Measurements from ENCODE around the gene CHD3.

Gene CHD3

DNA sequence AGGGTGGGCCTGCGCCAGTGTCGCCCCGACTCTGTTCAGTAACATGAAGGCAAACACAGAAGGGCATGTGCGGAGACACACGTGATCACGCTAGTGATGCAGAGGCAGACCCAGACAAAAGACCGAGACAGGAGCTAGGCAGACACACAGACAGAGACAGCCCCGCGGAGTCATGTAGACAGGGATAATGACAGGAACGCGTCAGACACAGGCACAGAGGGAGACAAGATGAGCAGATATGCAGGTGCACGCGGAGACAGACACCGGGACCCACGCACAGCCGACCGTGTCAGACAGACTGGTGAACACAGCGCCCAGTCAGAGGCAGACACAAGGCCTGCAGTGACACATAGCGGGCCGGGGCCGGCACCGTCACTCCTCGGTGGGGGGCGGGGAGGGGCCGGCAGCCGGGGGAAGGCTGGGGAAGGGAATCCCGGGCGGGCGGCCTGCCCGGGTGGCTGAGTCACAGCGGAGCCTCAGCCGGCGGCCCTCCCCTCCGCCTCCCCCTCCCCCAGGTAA is 47.1 kb upstream of the CHD3 start:
- Histone ChIP-seq H3K56ac (ENCODE audit: low read length) (peak overlapping the region; percentile 96), H2AK5ac (ENCODE audit: low read length) (no peak overlapping the region), H2BK15ac (replicated peaks; ENCODE audit: low read depth) (no peak overlapping the region), H4K8ac (ENCODE audit: low read depth, low read length) (no peak overlapping the region), H3K27me3 (ENCODE audit: insufficient read depth, low read length, poor library complexity) (no peaks in the 10 kb centered on the region), H3K79me1 (ENCODE audit: low read length) (no peaks in the 10 kb centered on the region), H3K9ac (ENCODE audit: low read length) (peak overlapping the region; percentile 97), H4K5ac (ENCODE audit: low read length) (no peak overlapping the region), H3K4ac (ENCODE audit: low read depth, low read length) (no peak overlapping the region), H2BK120ac (ENCODE audit: low read depth, low read length) (no peak overlapping the region), H3K4me3 (ENCODE audit: low read length) (peak overlapping the region; percentile 91), H3K36me3 (ENCODE audit: control insufficient read depth, insufficient read depth, low read length) (no peaks in the 10 kb centered on the region), H3K18ac (ENCODE audit: low read length) (peak overlapping the region; percentile 88), H2BK5ac (ENCODE audit: low read length) (peak overlapping the region; percentile 67), H3K4me1 (ENCODE audit: control insufficient read depth, low read depth, low read length) (peaks cover 8% of the 10 kb centered on the region), H3K27ac (ENCODE audit: low read depth, low read length) (peak overlapping the region; percentile 95), H3K79me2 (ENCODE audit: control insufficient read depth, insufficient read depth, low read length) (no peaks in the 10 kb centered on the region), H3K23ac (ENCODE audit: low read length) (no peak overlapping the region), H3K4me2 (ENCODE audit: low read length) (peak overlapping the region; percentile 87)
- DNase-seq, result peak; percentile 83
- WGBS (ENCODE audit: extremely low coverage, insufficient coverage, low lambda C conversion rate), result no CpG with 5 or more reads among the region's 34 CpGs

DNA sequence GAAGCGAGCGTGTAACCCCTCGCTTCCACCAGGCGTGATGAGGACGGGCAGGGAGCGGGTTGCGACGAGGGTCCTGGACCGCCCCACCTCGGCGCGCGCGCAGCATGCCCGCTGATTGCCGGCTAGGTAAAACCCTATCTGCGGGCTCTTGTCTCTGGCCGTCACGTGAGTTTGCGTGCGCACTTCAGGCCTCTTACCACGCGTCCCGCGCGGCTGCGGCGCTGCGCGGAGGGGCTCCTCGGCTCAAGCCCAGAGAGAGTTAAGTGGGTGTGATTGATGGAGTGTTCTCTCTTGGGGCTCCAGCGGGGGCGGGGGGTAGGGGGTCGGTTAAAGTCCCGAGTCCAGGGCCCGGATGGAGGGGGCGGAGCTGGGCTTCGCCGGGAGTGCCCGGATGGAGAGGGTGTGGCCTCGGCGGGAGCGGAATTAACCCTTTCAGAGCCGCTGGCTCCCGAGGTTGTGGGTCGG is 46.6 kb upstream of the CHD3 start:
- Histone ChIP-seq H3K4me3 (ENCODE audit: low read length) (peak overlapping the region; percentile 91), H3K4me2 (ENCODE audit: low read length) (peak overlapping the region; percentile 100), H3K36me3 (ENCODE audit: control insufficient read depth, insufficient read depth, low read length) (no peaks in the 10 kb centered on the region), H3K27me3 (ENCODE audit: insufficient read depth, low read length, poor library complexity) (no peaks in the 10 kb centered on the region), H2BK5ac (ENCODE audit: low read length) (peak overlapping the region; percentile 67), H3K9ac (ENCODE audit: low read length) (peak overlapping the region; percentile 97), H3K18ac (ENCODE audit: low read length) (peak overlapping the region; percentile 88), H3K4me1 (ENCODE audit: control insufficient read depth, low read depth, low read length) (peaks cover 8% of the 10 kb centered on the region), H4K5ac (ENCODE audit: low read length) (no peak overlapping the region), H3K56ac (ENCODE audit: low read length) (peak overlapping the region; percentile 96), H3K79me1 (ENCODE audit: low read length) (no peaks in the 10 kb centered on the region), H3K4ac (ENCODE audit: low read depth, low read length) (peak overlapping the region; percentile 25), H3K27ac (ENCODE audit: low read depth, low read length) (peak overlapping the region; percentile 95), H2BK15ac (replicated peaks; ENCODE audit: low read depth) (no peak overlapping the region), H2BK120ac (ENCODE audit: low read depth, low read length) (peak overlapping the region; percentile 75), H3K23ac (ENCODE audit: low read length) (no peak overlapping the region), H4K8ac (ENCODE audit: low read depth, low read length) (no peak overlapping the region), H2AK5ac (ENCODE audit: low read length) (no peak overlapping the region), H3K79me2 (ENCODE audit: control insufficient read depth, insufficient read depth, low read length) (no peaks in the 10 kb centered on the region)
- DNase-seq, result peak; percentile 94
- no CpG with 5 or more reads among the region's 46 CpGs for WGBS (ENCODE audit: extremely low coverage, insufficient coverage, low lambda C conversion rate)

DNA sequence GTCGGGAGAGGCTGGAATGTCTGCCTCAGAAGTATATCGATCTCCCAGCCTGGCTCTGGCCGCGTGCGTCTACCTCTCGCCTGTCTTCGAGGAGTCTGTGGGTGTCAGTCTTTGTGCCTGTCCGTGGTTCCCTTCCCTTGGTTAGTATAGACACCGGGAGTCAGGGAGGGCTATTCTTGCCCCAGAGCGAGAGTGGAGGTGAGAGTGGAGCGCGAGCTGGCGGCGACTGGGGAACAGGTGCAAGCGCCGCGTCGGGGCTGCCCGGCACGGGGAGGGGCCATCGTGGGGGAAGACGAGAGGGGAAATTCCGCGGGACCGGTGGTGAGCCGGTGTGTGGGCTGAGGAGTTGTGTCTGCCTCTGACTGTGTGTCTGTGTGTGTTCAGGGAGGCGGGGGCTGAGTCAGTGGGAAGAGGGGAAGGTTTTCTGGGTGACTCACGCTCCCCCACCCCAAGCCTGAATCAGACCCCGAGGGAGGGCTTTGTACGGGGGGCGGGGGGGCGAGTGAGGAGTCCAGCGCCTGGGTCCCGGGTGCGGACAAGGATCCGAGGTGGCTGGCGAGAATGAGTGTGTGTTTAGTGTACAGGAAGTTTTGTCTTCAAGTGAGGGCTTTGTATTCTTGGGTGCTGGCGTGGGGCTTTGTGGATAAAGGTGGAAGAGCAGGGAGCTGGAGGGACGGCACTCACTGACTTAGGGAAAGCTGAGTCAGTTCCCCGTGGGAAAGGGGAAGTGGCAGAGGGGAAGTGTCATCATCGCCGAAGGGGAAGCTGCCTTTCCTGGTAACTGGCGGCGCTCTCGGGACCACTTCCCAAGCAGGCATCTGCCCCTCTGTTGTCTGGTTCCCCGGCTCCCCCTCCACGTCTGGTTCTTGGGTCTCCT is 46.0 kb upstream of the CHD3 start:
- Histone ChIP-seq H3K9ac (ENCODE audit: low read length) (peak overlapping the region; percentile 91), H2BK120ac (ENCODE audit: low read depth, low read length) (no peak overlapping the region), H3K56ac (ENCODE audit: low read length) (peak overlapping the region; percentile 96), H3K79me2 (ENCODE audit: control insufficient read depth, insufficient read depth, low read length) (no peaks in the 10 kb centered on the region), H3K27ac (ENCODE audit: low read depth, low read length) (peak overlapping the region; percentile 88), H2AK5ac (ENCODE audit: low read length) (no peak overlapping the region), H3K18ac (ENCODE audit: low read length) (peak overlapping the region; percentile 63), H4K8ac (ENCODE audit: low read depth, low read length) (no peak overlapping the region), H3K27me3 (ENCODE audit: insufficient read depth, low read length, poor library complexity) (no peaks in the 10 kb centered on the region), H3K4me2 (ENCODE audit: low read length) (peak overlapping the region; percentile 100), H2BK15ac (replicated peaks; ENCODE audit: low read depth) (no peak overlapping the region), H3K23ac (ENCODE audit: low read length) (peak overlapping the region; percentile 90), H4K5ac (ENCODE audit: low read length) (no peak overlapping the region), H3K4me3 (ENCODE audit: low read length) (peak overlapping the region; percentile 69), H3K79me1 (ENCODE audit: low read length) (no peaks in the 10 kb centered on the region), H3K4me1 (ENCODE audit: control insufficient read depth, low read depth, low read length) (peaks cover 6% of the 10 kb centered on the region), H3K36me3 (ENCODE audit: control insufficient read depth, insufficient read depth, low read length) (no peaks in the 10 kb centered on the region), H2BK5ac (ENCODE audit: low read length) (peak overlapping the region; percentile 50), H3K4ac (ENCODE audit: low read depth, low read length) (peak overlapping the region; percentile 10)
- peak; percentile 85 for DNase-seq
- WGBS (ENCODE audit: extremely low coverage, insufficient coverage, low lambda C conversion rate), result no CpG with 5 or more reads among the region's 47 CpGs

DNA sequence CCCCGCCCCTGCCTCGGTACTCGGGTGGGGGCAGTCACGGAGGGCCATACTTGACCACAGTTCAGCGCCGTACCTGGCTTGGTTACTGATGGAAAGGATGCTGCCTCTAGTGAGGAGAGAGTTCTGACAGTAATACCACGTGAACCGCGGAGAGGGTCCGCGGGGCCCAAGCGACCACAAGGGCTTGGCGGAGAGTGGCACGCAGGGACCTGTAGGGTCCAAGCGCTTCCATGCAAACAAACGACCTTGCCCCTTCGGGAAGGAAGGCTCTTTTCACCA is 45.4 kb upstream of the CHD3 start:
- Histone ChIP-seq H3K23ac (ENCODE audit: low read length) (peak overlapping the region; percentile 59), H3K4ac (ENCODE audit: low read depth, low read length) (peak overlapping the region; percentile 4), H2BK5ac (ENCODE audit: low read length) (peak overlapping the region; percentile 50), H3K4me1 (ENCODE audit: control insufficient read depth, low read depth, low read length) (peaks cover 4% of the 10 kb centered on the region), H3K79me2 (ENCODE audit: control insufficient read depth, insufficient read depth, low read length) (no peaks in the 10 kb centered on the region), H3K36me3 (ENCODE audit: control insufficient read depth, insufficient read depth, low read length) (no peaks in the 10 kb centered on the region), H3K9ac (ENCODE audit: low read length) (peak overlapping the region; percentile 91), H3K56ac (ENCODE audit: low read length) (peak overlapping the region; percentile 96), H3K18ac (ENCODE audit: low read length) (peak overlapping the region; percentile 15), H3K27ac (ENCODE audit: low read depth, low read length) (peak overlapping the region; percentile 88), H3K27me3 (ENCODE audit: insufficient read depth, low read length, poor library complexity) (no peaks in the 10 kb centered on the region), H4K8ac (ENCODE audit: low read depth, low read length) (no peak overlapping the region), H4K5ac (ENCODE audit: low read length) (no peak overlapping the region), H2AK5ac (ENCODE audit: low read length) (no peak overlapping the region), H2BK120ac (ENCODE audit: low read depth, low read length) (no peak overlapping the region), H2BK15ac (replicated peaks; ENCODE audit: low read depth) (no peak overlapping the region), H3K4me2 (ENCODE audit: low read length) (peak overlapping the region; percentile 100), H3K79me1 (ENCODE audit: low read length) (no peaks in the 10 kb centered on the region), H3K4me3 (ENCODE audit: low read length) (peak overlapping the region; percentile 69)
- no CpG with 5 or more reads among the region's 17 CpGs for WGBS (ENCODE audit: extremely low coverage, insufficient coverage, low lambda C conversion rate)
- DNase-seq, result peak; percentile 76

DNA sequence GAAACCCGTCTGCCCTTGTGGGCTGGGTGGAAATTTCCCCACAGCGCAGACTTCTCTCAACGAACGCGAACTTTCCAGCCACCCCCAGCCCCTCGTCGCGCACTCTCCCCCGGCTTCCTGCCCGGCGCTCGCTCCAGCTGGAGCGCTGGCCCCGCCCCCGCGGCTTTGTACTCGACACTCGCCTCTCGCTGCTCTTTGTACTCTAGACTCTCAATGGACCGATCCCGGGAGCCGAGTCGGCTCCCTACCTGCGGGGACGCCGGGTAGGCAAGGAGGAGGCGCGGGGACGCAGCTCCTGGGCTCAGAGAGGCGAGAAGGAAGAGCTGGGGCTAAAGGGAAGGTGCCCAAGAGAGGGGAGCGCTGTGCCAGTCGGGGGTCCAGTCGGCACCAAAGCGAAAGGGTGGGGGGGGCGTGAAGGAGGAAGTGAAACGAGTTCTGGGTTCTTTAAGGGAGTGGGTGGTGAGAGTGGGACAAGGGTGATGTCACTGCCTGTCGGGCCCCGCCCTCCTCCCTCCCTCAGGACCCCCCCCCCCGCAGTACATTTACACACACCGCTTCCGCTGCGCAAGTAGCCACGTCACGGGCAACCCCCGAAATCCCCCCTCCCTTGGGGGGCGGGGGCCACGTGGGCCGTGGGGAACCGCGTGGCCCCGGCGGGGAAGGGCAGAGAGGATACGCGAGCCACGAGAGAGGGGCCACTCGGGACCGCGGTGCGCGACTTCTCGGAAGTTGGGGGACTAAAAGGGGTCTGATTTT is 44.9 kb upstream of the CHD3 start:
- no peaks in the 10 kb centered on the region for H3K79me2 ChIP-seq (ENCODE audit: control insufficient read depth, insufficient read depth, low read length)
- H3K27me3 ChIP-seq (ENCODE audit: insufficient read depth, low read length, poor library complexity), result no peaks in the 10 kb centered on the region
- H3K4me1 ChIP-seq (ENCODE audit: control insufficient read depth, low read depth, low read length), result peaks cover 4% of the 10 kb centered on the region
- H3K4me2 ChIP-seq (ENCODE audit: low read length), result peak overlapping the region; percentile 100
- no peak overlapping the region for H4K8ac ChIP-seq (ENCODE audit: low read depth, low read length)
- H3K27ac ChIP-seq (ENCODE audit: low read depth, low read length), result peak overlapping the region; percentile 88
- no peak overlapping the region for H2BK120ac ChIP-seq (ENCODE audit: low read depth, low read length)
- H2BK5ac ChIP-seq (ENCODE audit: low read length), result peak overlapping the region; percentile 59
- no peak overlapping the region for H3K23ac ChIP-seq (ENCODE audit: low read length)
- peak overlapping the region; percentile 69 for H3K4me3 ChIP-seq (ENCODE audit: low read length)
- peak overlapping the region; percentile 96 for H3K56ac ChIP-seq (ENCODE audit: low read length)
- no peak overlapping the region for H2AK5ac ChIP-seq (ENCODE audit: low read length)
- H3K79me1 ChIP-seq (ENCODE audit: low read length), result no peaks in the 10 kb centered on the region
- no peaks in the 10 kb centered on the region for H3K36me3 ChIP-seq (ENCODE audit: control insufficient read depth, insufficient read depth, low read length)
- peak; percentile 93 for DNase-seq
- H2BK15ac ChIP-seq (replicated peaks; ENCODE audit: low read depth), result no peak overlapping the region
- peak overlapping the region; percentile 71 for H3K18ac ChIP-seq (ENCODE audit: low read length)
- no peak overlapping the region for H4K5ac ChIP-seq (ENCODE audit: low read length)
- H3K4ac ChIP-seq (ENCODE audit: low read depth, low read length), result peak overlapping the region; percentile 4
- peak overlapping the region; percentile 91 for H3K9ac ChIP-seq (ENCODE audit: low read length)
- no CpG with 5 or more reads among the region's 61 CpGs for WGBS (ENCODE audit: extremely low coverage, insufficient coverage, low lambda C conversion rate)
